HuH-7.5 (cell line): ENCODE data around the gene LIN7C.
"Not testable (repeated sequence)": the region's sequence is repeated elsewhere in the genome, so short reads cannot be mapped to it uniquely, and the experiment has no call there.

Experiments used
- DNase-seq: peaks from one replicate; pipeline ENCODE4 v3.0.0; 2011; ENCODE audit warnings: low spot score

LIN7C gene

GRCh38 chr11:27506200-27507182, at the start of gene LIN7C:
TSS of gene LIN7C (minus strand) at chr11:27506769. CDS start at chr11:27506752, 17 bp downstream.
- DNase-seq = peak; percentile 80

GRCh38 chr11:27555264-27555663, 48.7 kb upstream of the LIN7C start:
- no peak for DNase-seq

DNA sequence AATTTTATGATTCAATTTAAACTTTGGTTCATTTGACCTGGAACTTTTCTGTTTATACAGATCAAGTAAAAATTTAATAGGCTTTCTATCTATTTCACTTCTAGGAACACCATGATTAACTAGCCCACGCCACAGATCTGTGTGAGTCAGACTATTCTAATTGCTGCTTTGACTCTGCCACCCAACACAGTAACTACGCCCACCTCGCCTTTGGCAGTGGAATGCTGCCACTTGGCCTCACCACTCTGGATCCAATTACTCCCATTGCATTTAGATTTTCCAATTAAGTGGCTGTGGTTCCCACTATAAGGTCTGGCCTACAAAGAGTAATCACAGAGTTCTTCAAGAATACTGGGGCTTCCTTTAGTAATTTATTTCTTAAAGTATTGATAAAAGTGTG, 46.6 kb upstream of the LIN7C start:
- DNase-seq = no peak

GRCh38 chr11:27552341-27552740, 45.8 kb upstream of the LIN7C start:
- DNase-seq = no peak

DNA sequence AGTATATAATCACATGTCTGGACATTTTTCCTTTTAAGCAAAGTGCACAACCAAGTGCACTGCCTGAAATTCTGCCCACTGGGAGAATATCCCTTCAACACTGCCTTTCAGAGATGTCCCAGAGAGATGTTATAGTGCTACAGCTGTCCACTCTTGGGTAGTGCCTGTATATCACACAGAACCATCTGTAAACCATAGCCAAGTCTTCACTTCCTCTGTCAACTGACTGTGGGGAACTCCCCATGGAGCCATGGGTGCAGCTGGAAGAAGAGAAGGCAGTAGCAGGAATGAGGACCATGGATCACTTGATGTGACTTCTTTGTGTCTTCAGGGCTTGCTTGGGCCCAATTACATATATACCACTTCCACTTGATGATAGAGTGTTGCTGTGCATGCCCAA, 44.6 kb upstream of the LIN7C start:
- no peak for DNase-seq

GRCh38 chr11:27545946-27546345, 39.4 kb upstream of the LIN7C start:
- DNase-seq = no peak

- DNase-seq = no peak
Observed at GRCh38 chr11:27545035-27545434, 38.5 kb upstream of the LIN7C start.

- DNase-seq = no peak
Observed at GRCh38 chr11:27541790-27542189, 35.2 kb upstream of the LIN7C start.

DNA sequence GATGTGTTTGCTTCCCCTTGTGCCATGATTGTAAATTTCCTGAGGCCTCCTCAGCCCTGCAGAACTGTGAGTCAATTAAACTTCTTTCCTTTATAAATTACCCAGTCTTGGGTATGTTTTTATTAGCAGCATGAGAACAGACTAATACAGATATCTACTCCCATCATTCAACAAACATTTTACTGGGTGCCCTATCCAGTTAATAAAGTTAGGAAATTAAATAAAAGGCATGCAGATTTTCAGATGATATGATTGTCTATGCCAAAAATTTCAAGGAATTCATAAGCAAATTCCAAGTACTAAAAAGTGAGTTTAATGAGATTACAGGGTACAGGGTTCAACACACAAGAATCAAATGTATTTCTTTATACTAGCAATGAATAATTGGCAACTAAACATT, 33.5 kb upstream of the LIN7C start:
- DNase-seq = no peak

DNA sequence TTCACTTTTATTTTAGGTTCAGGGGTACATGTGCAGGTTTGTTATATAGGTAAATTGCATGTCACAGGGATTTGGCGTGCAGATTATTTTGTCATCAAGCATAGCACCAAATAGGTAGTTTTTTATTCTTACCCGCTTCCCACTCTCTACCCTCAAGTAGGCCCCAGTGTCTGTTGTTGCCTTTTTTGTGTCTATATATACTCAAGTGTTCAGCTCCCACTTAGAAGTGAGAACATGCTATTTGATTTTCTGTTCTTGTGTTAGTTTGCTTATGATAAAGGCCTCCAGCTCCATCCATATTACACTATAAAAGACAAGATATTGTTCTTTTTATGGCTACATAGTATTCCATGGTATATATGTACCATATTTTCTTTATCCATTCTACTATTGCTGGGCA, 28.5 kb upstream of the LIN7C start:
- no peak for DNase-seq

- no peak for DNase-seq
Observed at GRCh38 chr11:27532652-27533325, 26.2 kb upstream of the LIN7C start.

DNA sequence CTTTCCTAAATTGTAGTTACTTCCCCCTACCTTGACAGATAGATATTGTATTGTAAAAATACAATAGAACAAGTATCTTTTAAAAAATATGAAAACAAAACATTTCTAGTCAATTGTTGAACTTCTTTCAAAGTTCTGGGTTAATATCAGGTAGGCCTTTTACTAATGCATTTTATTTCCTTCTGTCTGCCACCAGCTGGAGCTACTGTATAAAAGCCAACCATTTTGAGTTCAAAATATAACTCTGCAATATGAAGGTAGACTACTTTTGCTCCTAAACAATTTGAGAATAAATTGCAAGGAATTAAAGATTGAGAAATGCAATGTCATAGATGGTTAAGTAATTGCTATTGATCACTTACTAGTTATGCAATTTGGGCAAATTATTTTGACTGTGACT, 22.1 kb upstream of the LIN7C start:
- DNase-seq = no peak

DNA sequence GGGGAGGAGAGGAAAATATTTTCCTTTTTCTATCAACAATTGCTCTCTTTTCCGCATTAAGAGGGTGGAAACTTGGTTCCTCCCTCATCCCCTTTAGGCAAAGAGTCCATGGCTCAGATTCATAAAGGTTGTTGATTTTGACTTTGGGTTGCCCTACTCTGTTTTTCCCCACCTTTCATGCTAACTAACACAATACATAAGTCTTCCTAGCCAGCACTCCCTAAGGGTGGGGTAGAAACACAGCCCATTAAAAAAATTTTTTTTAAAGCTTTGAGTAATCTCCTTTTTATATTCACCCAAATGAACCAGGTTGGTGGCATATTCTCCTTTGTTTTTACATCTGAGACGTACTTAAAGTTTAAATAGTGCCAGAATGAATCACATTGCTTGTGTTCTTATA, 20.0 kb upstream of the LIN7C start:
- no peak for DNase-seq

DNA sequence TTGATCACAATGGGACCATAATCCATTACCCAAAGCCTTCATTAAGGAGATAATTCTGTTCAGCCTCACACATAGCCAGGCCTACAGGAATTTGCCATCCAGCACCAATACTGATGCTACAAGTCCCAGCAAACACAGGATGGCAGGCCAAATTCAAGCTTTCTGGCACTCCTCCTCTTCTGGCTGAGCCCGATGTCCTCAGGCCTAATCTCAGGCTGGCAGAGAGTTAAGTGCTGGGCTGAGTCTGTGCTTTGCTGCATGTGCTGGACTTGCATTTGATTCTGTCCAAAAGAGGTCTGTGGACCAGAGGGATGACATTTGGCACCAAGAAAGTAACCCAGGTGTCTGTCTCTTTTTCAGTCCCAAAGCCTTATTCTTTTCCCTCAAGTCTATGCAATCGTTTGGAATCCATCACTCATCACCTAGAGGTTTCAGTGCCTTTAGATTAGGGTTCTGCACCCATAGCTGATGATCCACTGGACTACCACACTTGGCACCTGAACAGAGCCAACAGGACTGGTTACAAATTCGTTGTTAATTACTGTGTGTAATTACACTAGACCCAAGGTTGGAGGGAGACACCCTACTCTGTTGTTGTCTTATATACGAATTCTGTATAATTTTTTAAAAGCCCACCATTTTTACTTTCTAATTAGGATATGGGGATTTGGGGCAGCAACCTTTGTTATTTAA, 19.4 kb upstream of the LIN7C start:
- no peak for DNase-seq

- DNase-seq = no peak
Observed at GRCh38 chr11:27524155-27524554, 17.6 kb upstream of the LIN7C start.

DNA sequence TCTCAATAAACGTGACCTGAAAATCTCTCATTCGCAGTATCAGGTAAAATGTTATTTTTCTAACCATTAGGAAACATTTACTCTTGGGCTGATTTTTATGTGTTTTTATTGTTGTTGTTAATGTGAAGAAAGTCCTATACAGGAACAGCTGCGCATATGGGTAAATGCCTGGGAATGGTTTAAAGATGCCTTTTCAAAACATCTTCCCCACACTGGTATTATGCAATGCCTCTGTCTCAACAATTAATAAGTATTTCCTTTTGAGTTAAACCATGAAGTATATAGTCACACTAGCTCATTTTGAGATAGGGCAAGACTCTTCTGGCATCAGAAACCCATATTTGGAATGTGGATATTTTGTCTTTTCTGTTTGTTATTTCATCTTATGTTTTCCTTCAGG, 13.7 kb upstream of the LIN7C start:
- DNase-seq = no peak

DNA sequence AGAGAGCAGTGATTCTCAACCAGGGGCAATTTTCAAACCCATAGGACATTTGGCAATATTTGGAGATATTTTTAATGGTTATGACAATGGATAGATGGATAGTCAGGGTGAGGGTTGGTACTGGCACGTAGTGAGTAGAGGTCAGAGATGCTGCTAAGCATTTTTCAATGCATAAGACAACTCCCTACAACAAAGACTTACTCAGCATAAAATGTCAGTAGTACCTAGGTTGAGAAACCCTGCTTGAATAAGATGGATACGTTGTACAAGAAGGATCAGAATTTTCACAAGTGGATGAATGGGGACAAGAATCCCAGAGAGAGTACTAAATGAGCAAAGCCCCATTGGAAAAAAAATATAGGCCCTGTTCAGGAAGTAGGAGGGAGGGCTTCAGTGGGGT, 11.9 kb upstream of the LIN7C start:
- no peak for DNase-seq

DNA sequence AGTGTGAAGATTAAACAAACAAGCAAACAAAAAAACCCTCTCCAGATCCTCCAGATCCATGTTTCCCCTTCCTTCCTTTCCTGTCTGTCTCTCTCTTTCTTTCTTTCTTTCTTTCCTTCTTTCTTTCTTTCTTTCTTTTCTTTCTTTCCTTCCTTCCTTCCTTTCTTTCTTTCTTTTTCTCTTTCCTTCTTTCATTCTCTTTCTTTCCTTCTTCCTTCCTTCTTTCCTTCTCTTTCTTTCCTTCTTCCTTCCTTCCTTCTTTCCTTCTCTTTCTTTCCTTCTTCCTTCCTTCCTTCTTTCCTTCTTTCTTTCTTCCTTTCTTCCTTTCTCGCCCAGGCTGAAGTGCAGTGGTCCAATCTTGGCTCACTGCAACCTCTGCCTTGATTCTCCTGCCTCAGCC, 10.9 kb upstream of the LIN7C start:
- not testable (repeated sequence) for DNase-seq

DNA sequence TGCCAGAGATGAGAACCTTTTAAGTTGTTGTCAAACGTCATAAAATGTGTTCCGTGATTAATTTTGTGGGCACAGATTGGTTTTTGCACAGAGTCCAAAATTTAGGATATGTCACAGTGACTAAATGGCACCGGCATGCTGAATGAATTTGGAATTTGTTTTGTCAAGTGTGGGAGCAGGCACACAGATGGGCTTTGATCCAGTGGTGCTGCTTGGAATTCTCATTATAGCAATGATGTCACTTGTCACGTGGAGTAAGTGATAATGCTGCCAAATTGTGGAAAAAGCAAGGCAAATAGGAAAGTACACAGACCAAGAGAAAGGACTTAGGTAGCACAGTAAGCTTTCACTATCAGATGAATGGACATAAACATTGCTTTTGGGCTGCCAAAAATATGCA, 8.0 kb upstream of the LIN7C start:
- no peak for DNase-seq

DNA sequence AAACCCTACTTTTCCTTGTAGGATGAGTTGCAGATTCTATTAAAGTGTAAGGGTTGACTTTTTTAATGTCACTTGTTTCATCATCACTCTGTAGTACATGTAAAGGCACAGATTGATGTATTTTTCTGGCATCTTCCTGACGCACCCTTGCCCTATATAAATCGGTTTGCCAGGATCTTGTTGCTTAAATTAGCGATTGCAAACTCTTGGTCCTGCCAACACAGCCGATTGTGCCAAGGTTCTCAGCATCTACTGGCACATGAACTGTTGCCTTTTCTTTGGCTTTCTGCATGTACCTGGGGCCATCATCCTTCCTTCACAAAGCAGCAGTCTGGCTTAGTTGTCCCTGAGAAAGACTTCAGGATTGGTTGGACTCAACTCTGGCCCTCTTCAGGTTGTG, 7.5 kb upstream of the LIN7C start:
- no peak for DNase-seq

- DNase-seq = no peak
Observed at GRCh38 chr11:27513389-27513788, 6.8 kb upstream of the LIN7C start.

GRCh38 chr11:27512238-27512637, 5.7 kb upstream of the LIN7C start:
- DNase-seq = no peak

DNA sequence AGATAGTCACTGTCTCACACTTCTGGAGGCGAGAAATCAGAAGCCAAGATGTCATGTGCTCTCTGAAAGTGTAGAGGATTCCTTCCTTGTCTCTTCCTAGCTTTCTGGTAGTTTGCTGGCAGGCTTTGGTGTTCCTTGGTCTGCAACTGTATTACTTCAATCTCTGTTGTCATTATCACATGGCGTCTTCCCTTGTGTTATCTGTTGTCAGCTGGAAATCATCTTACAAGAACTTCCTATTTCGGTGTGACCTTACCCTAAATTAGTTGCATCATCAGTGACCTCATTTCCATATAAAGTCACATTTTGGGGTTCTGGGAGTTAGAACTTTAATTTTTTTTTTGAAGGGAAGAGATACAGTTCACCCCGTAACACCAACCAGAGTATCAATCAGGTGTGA, 3.3 kb upstream of the LIN7C start:
- no peak for DNase-seq
